Stimulated activated CD4-positive, alpha-beta T cell treated with anti-CD3 and anti-CD28 coated beads, Interleukin-1b, Interleukin-23, amount 100 ng/mL, for 4 hours (primary cell): ENCODE measurements around the gene CRTAC1.
A peak's percentile ranks its signal among the peaks of the same experiment; 100 is the strongest.
"Not testable (repeated sequence)": the region's sequence is repeated elsewhere in the genome, so short reads cannot be mapped to it uniquely, and the experiment has no call there.

ENCODE experiments used
- DNase-seq, 2 donors: peaks; one replicate each; pipeline ENCODE4 v3.0.0-alpha.2; 2020; ENCODE audit warnings: low read depth in 2 of 2

CRTAC1 gene

DNA sequence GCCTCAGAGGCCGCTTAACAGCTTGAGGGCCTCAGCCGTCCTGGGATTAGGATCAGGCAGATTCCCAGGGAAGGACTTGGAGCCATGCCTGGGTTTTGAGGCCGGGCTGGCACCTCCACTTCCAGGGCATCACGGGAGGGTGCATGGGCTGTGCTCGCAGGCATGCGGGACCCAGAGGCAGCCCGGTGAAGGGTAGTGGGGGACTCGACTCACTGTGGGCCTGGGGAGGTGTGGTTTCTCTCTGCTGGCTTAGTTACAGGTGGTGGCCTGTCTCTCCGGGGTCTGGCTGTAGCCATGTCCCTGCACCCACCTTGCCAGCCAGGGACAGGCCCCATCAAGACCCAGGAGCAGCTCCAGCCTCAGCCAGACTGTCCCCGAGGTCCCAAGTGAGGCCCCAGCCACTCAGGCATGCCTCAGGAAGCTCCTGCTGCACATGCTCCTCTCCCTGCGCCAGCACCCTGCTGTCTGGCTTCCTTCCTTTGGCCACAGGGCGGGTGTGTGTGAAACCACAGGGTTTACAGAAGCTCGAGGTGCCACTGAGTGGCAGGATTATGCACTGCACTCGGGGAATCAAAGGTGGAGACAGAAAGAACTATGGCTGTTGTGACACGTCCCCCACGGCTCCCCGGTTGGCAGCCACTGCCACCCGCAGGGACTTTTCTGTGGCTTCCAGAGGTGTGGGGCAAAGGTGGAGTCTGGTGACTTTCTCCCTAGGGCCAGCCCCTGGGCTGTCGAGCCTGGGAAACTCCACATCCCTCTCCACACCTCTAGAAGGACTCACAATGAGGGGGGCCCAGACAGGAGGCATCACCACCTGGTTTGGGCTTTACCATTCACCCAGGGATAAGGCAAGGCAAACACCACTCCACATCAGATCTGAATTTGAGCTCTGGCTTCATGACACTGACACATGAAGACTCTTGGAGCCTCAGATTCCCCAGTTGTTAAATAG is 161.1 kb downstream of the CRTAC1 start:
- peak; percentile 54 to 68 for DNase-seq

DNA sequence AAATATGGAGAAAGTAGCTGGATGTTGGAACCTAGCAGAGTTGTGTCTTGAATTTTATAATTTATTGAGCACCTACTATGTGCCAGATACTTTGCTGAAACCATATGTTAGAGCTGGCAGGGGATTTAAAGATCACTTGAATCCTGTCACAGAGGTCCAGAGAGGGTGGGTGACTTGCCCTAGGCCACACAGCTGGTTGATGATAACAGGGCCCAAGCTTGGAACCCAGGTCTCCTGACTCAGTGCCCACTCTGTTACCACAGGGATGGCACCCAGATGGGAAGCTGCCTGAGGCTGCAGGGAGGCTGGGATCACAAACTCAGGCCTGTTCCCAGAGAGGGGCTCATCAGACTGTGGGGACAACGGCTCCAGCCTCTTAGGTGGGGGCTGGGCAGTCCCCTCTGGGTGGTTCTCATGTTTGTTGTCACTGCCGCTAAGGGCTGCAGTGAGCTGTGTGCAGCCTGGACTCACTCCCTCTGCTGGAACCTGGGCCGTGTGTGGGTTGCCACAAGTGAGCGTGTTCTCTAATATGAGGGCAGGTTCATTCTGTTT is 162.2 kb downstream of the CRTAC1 start:
- DNase-seq: no peak

- no peak for DNase-seq
These were observed 163.1 kb downstream of the CRTAC1 start for GRCh38 chr10:97867220-97867800.

DNA sequence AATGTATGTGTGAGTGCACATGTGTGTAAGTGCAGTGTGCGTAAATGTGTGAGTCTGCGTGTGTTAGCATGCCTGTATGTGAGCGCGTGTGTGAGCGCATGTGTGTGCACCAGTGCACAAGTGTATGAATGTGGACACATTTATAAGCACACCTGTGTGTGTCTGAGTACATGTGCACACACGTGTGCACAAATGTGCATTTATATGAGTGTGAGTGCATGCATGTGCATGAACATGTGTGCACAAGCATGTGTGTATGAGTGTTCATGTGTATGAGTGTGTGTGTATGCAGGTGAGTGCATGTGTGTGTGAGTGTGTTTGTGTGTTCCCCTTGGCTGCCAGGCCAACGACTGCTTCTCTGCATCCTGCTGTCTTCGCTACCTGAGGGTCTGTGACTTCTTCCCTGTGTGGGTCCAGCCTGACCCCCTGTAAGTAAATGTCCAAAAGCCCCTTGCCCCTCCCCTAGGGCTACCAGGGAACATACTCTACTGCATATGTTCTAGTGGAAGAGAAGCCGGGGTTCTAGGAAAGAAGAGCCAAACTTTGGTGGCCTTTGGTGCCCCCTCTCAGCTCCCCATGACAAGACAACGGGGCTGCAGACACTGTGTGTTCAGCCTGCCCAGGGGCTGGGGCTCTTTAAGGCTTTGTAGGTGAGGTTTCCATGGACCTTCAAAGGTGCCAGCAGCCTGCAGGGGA is 163.7 kb downstream of the CRTAC1 start:
- DNase-seq: no peak

DNA sequence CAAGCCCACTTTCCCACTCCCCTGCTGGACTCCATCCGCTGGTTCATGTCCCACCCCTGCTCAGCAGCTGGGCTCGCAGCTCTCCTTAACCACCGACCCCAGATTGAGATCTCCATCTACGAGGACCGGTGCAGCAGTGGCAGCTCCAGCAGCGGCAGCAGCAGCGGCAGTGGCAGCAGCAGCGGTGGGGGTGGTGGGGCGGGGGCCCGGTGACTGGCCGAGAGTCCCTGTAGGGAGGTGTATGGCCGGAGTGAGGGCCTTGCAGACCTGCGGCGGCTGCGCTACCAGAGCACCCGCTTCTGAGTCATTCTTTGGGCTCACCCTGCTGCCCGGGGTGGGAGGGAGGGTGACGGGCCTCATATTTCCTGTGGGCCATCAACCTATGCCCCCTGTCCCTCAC is 164.9 kb downstream of the CRTAC1 start:
- DNase-seq: no peak

- DNase-seq: no peak
These were observed 166.6 kb downstream of the CRTAC1 start for GRCh38 chr10:97863808-97864207.

- DNase-seq: no peak
These were observed 168.5 kb downstream of the CRTAC1 start for GRCh38 chr10:97861924-97862323.

GRCh38 chr10:97861097-97861750 is 169.2 kb downstream of the CRTAC1 start:
- no peak for DNase-seq

DNA sequence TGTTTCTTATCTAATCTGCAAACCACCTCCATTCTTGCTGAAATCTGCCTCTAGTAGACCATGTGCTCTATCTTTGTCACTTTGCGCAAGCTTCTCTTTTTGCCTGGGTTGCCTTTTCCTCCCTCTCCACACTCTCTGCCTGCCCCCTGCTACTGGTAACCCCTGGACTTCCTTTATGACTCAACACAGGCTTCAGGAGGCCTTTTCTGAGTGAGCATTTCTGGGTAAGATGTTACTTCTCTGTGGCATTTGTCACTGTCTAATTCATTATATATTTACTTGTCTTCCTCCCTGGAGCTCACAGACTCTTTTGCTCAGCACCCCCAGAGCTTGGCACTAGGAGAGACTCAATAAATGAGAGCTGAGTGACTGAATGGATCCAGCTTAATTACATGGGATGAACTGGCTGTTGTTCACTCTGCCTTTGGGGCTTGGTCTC is 172.4 kb downstream of the CRTAC1 start:
- no peak for DNase-seq

DNA sequence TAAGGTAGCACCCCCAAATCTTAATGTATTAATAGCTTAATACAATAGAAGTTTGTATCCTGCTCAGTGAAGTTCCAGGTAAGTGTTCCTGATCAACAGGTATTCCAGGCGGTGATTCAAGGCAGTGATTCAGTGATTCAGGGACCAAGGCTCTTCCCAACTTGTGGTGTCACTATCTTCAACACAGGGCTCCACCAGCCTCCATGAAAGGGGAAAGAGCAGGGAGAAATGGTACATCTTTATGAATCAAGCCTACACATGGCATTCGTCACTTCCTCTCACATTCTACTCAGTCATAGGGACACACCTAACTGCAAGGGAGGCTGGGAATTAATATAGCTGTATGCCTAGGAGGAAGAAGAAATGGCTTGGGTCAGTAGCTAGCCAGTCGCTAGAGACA is 175.7 kb downstream of the CRTAC1 start:
- DNase-seq: no peak

GRCh38 chr10:97852840-97853405 is 177.5 kb downstream of the CRTAC1 start:
- DNase-seq: no peak

DNA sequence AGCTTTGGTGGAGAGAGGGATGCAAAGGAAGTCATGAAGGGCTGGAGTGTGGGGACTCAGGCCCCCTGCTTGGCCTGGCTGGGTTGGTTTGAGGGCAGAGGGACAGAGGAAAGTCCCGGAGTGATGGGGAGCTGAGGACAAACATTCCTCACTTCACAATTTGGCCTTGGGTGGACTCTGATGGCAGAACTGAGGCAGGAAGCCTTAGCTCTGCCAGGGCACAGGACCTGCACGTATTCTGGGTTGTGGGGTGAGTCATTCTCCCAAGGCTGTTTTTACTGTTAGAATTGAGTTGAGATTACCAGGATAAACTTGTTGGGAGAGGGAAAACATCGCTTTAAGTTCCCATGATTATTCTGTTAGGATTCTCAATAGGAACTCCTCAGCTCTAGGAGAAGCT is 178.1 kb downstream of the CRTAC1 start:
- no peak for DNase-seq

GRCh38 chr10:97851341-97852001 is 178.9 kb downstream of the CRTAC1 start:
- DNase-seq: no peak

GRCh38 chr10:97850446-97850845 is 180.0 kb downstream of the CRTAC1 start:
- no peak for DNase-seq

DNA sequence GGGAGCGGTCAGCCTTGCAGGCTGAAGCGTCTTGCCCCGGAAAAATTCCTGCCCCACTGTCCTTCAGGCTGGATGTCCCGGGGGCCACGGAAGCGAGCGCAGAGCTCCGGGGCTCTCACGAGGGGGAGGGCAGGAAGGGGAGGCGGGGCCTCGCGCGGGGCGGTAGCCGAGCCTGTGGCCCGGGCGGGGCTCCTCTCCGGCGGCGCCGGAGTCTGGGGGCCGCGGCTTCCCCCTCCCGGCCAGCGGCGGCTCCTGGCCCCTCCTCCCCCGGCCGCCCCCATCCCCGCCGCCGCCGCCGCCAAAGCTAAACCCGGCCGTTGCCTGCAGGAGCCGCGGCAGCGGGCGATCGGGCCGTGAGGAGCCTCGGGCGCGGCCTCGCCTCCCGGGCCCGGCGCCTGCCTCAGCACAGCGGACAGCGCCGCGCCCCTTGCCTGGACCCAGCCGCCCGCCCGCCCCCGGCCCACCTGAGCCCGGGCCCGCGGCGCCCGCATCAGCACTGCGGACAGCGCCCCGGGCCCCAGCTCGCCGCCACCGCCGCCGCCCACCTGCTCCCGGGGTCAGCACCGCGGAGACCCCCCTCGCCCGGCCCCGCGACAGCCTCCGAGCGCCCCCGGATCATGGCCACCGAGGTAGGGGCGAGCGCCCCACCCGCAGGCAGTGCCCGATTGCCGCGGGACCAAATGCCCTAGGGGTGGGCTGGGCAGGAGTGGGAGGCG is 180.6 kb downstream of the CRTAC1 start, which contains the start of gene GOLGA7B:
TSS of gene GOLGA7B (plus strand) at position 157 of the 716 bp plus-strand sequence. CDS start at position 618, 461 bp downstream.
- peak; percentile 30 to 61 for DNase-seq

DNA sequence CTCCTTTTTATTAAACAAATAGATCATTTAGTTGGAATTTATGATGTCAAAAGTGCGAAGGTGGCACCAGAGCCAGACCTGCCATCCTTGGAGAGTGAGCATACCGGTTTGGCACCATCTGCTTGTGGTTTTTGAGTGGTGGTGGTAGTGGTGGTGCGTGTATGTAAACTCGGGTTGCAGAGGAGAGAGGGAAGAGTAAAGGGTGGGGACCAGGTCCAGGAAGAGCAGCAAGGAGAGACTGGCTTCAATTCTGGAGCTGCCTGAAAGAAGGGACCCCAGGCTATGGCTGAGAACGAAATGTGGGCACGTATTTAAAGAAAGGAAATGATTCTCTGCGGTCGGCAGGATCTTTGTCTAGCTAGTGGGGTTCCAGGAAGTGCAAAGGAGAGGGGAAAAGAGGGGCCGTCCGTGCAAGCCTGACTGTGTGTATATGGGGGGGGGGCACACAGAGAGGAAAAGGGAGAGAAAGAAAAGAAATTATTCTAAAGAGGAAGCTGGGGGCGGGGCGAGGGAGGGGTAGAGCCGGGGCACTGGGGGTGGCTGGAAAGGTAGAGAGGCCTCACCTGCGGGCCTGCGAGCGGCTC is 181.2 kb downstream of the CRTAC1 start:
- peak in 1 of 2 donors; percentile 30 for DNase-seq

DNA sequence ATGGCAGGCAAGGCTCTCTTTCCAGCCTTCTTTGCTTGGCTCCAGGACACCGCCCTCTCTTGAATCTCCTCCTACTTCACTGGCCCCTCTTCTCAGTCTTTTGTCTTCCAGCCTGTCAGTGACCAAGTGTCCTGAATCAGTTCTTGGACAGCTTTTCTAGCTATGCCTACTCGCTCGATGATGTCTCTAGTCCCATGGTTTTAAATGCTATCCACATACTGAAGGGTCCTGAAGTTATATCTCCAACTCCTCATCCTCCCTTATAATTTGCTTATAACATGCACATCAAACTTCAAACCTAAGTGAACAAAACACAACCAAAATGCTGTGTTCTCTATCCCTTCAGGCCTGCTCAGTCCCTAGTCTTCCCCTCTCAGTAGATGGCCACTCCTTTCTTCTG is 185.7 kb downstream of the CRTAC1 start:
- DNase-seq: no peak

GRCh38 chr10:97843972-97844371 is 186.4 kb downstream of the CRTAC1 start:
- not testable (repeated sequence) for DNase-seq

DNA sequence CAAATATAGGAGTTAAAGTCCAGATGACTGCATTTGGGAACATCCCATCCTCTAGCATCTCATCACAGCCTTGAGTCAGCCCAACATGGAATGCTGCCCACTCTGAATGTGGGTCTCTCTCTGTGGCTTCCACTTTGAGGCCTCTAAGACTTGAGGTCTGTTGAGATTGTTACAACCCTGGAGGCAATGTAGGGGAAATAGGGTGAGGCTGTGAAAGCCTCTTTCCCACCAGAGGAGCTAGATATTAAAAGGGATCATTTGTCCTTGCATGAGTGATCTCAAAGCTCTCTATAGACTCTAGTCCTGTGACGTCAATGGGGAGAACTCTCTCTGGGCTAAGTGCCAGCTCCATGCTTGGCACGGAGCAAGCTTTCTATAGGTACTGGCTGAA is 187.1 kb downstream of the CRTAC1 start:
- DNase-seq: no peak
